Measurements from ENCODE around the gene OCIAD2.
"Not testable (repeated sequence)": the region's sequence is repeated elsewhere in the genome, so short reads cannot be mapped to it uniquely, and the experiment has no call there.

Gene OCIAD2

GRCh38 chr4:48879561-48880442 lies 26.8 kb downstream of the OCIAD2 start:
- no peak for TF ChIP-seq CTCF (IDR thresholded peaks at IDR 0.05; ENCODE audit: insufficient read depth, low read depth, low read length, missing control alignments)
- no peak for DNase-seq (ENCODE audit: low read depth)
- H3K4me3 ChIP-seq (ENCODE audit: low read length), result no peak overlapping the region

- H3K4me3 ChIP-seq (ENCODE audit: low read length), result no peak overlapping the region
- DNase-seq (ENCODE audit: low read depth), result peak; percentile 93
- peak; percentile 14 for TF ChIP-seq CTCF (IDR thresholded peaks at IDR 0.05; ENCODE audit: insufficient read depth, low read depth, low read length, missing control alignments)
Measured at GRCh38 chr4:48877827-48878535, 28.6 kb downstream of the OCIAD2 start.

GRCh38 chr4:48864696-48865095 lies 41.9 kb downstream of the OCIAD2 start:
- H3K4me3 ChIP-seq (ENCODE audit: low read length); DNase-seq (ENCODE audit: low read depth): not testable (repeated sequence)

GRCh38 chr4:48863728-48864127 lies 42.8 kb downstream of the OCIAD2 start:
- DNase-seq (ENCODE audit: low read depth), result no peak
- no peak overlapping the region for H3K4me3 ChIP-seq (ENCODE audit: low read length)
- TF ChIP-seq CTCF (IDR thresholded peaks at IDR 0.05; ENCODE audit: insufficient read depth, low read depth, low read length, missing control alignments), result no peak

- TF ChIP-seq CTCF (IDR thresholded peaks at IDR 0.05; ENCODE audit: insufficient read depth, low read depth, low read length, missing control alignments), result no peak
- no peak for DNase-seq (ENCODE audit: low read depth)
- H3K4me3 ChIP-seq (ENCODE audit: low read length), result no peak overlapping the region
Measured at GRCh38 chr4:48862661-48863060, 43.9 kb downstream of the OCIAD2 start.

GRCh38 chr4:48862038-48862437 lies 44.5 kb downstream of the OCIAD2 start:
- no peak overlapping the region for H3K4me3 ChIP-seq (ENCODE audit: low read length)
- no peak for TF ChIP-seq CTCF (IDR thresholded peaks at IDR 0.05; ENCODE audit: insufficient read depth, low read depth, low read length, missing control alignments)
- no peak for DNase-seq (ENCODE audit: low read depth)

- no peak overlapping the region for H3K4me3 ChIP-seq (ENCODE audit: low read length)
- no peak for DNase-seq (ENCODE audit: low read depth)
- no peak for TF ChIP-seq CTCF (IDR thresholded peaks at IDR 0.05; ENCODE audit: insufficient read depth, low read depth, low read length, missing control alignments)
Measured at GRCh38 chr4:48858130-48858529, 48.4 kb downstream of the OCIAD2 start.
